GM10248 (cell line): ENCODE measurements around the gene OR10G2.

Experiments
- CTCF ChIA-PET: fragments of 300-600 bp; sonication (Branson Sonifier 250); formaldehyde crosslinking; extraction: SDS; loops from one replicate; lab custom pipeline; 2021; ENCODE audit warnings: antibody characterized with exemption; lab: Yijun Ruan, JAX
- POLR2A ChIA-PET: fragments of 350-650 bp; sonication (Branson Sonifier 250); formaldehyde crosslinking; extraction: SDS; loops from one replicate; lab custom pipeline; 2020; ENCODE audit warnings: antibody characterized with exemption; lab: Yijun Ruan, JAX
- DNase-seq: peaks from one replicate; pipeline ENCODE4 v3.0.0; 2012; ENCODE audit errors: extremely low spot score
- TF ChIP-seq, protein P1 (sequence below): IDR thresholded peaks from 2 replicates; pipeline ENCODE4 v1.5.1; 2012; ENCODE audit warnings: mild to moderate bottlenecking, low read depth; ENCODE audit errors: extremely low read depth, missing control alignments, control extremely low read depth

OR10G2 gene, protein sequence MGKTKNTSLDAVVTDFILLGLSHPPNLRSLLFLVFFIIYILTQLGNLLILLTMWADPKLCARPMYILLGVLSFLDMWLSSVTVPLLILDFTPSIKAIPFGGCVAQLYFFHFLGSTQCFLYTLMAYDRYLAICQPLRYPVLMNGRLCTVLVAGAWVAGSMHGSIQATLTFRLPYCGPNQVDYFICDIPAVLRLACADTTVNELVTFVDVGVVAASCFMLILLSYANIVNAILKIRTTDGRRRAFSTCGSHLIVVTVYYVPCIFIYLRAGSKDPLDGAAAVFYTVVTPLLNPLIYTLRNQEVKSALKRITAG

DNA sequence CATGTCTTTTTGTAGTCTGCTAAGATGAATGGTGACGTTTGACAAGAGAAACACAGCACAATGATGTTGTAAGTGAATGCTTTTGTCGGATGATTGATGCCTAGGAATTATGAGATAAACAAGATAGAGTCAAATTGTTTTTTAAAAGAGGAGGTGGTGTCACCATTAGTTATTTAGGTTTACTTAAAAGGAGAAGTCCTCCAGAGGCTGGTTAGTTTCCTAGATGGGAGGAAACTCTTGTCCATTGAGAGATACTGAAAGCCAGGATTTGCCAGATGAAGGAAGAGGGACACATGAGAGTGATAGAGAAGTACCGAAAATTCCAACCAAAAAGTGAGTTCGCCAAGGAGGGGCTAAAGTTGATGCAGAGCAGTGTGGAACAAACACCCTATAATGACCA lies at the start of gene OR10G2:
Gene OR10G2, minus strand, starts transcription at position 101 of the 400 bp plus-strand sequence. Its CDS starts 98 bp downstream, at position 3.
- CTCF ChIA-PET: no interaction called here
- no peak for DNase-seq
- POLR2A ChIA-PET: no interaction called here
- TF ChIP-seq, protein P1, sequence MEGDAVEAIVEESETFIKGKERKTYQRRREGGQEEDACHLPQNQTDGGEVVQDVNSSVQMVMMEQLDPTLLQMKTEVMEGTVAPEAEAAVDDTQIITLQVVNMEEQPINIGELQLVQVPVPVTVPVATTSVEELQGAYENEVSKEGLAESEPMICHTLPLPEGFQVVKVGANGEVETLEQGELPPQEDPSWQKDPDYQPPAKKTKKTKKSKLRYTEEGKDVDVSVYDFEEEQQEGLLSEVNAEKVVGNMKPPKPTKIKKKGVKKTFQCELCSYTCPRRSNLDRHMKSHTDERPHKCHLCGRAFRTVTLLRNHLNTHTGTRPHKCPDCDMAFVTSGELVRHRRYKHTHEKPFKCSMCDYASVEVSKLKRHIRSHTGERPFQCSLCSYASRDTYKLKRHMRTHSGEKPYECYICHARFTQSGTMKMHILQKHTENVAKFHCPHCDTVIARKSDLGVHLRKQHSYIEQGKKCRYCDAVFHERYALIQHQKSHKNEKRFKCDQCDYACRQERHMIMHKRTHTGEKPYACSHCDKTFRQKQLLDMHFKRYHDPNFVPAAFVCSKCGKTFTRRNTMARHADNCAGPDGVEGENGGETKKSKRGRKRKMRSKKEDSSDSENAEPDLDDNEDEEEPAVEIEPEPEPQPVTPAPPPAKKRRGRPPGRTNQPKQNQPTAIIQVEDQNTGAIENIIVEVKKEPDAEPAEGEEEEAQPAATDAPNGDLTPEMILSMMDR: no peak

DNA sequence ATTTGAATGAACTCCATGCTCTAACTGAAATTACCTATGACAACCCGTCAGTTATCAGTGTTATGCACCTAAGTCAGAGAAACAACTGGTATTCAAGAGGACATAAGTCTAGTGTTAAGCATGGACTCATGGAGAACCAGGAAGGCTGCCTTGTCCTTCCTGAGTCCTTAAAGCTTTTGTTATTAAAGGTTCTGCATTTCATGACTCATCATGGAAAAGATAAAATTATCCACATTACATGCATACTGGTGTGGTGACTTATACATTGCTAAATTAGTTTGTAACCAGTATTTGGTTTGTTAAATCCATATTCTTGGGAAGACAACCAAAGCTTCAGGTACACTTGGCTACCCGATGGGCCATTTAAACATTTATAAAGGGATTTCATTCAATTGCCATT lies 45.3 kb upstream of the OR10G2 start:
- CTCF ChIA-PET: interaction anchor here (1.0 kb wide), 1 partner anchor 9 kb away, joined by 3 read pairs; no protein-coding TSS in a partner anchor
- POLR2A ChIA-PET: no interaction called here
- no peak for DNase-seq
- TF ChIP-seq, protein P1: no peak

DNA sequence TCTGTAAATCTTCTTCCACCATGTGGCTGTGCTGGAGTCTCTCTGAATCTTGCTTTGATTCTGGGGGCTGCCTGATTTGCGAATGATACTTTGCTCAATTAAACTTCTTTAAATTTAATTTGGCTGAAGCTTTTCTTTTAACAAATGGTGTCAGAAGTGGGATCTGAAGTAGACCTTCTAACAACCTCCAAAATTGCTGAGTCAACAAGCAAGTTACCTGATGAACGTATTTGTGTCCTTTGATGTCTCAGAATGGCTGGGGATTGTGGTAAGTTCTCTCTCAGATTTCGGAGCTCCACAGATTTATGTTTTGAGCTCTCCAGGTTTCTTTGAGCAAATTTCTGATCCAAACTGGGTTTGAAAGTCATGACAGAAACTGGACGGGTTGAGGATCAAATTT lies 40.8 kb upstream of the OR10G2 start:
- ChIA-PET CTCF (interaction anchor here (1.0 to 1.4 kb wide), 3 partner anchors 10 to 36 kb away, joined by 3 to 5 read pairs (median 3); no protein-coding TSS in a partner anchor), POLR2A (no interaction called here)
- DNase-seq: no peak
- TF ChIP-seq, protein P1: no peak

DNA sequence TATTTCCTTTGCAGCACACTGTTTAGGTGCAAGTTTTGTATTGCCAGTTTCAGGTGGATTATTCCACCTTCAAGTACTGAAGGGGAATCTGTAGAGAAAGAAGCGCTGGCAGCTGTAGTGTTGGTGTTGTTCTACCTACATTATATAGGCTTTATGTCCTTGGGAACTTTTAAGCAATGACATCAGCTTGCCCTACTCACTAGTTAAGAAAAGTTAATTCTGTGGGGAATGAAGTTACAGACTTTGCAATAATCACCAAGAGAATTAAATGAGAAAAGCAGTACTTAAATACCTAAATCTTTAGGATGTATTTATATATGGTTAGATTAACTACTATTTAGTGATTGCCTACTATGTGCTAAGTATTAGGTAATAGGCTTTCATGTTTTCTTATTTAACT lies 39.0 kb upstream of the OR10G2 start, which contains the start of gene OR4E1:
Gene OR4E1, minus strand, starts transcription at position 101 of the 400 bp plus-strand sequence. CDS start 2,883 bp downstream, outside the sequence.
- TF ChIP-seq, protein P1: no peak
- ChIA-PET CTCF (interaction anchor here (0.8 kb wide), 1 partner anchor 10 kb away, joined by 3 read pairs; no protein-coding TSS in a partner anchor), POLR2A (no interaction called here)
- no peak for DNase-seq

DNA sequence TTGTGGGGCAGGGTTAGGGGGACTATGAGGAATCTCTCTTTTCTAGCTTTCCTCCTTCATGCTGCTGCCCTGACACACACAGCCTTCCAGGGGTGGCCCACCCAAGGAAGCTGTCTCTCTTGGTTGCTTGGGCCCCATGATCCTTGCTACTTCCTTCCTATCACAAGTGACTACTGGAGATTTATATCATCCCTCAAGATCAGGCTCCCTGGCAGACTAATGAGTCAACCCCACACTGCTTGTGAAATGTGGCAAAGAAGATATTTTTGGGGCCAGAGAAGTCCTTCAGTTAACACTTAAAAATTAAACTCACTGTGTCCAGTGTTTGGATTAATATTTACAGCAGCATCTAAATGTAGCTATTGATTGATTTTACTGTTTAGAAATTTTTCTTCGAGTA lies 37.4 kb upstream of the OR10G2 start:
- ChIA-PET CTCF (interaction anchor here (1.0 to 1.5 kb wide), 3 partner anchors 8 to 15 kb away, joined by 3 to 5 read pairs (median 3); no protein-coding TSS in a partner anchor), POLR2A (no interaction called here)
- TF ChIP-seq, protein P1: no peak
- no peak for DNase-seq

DNA sequence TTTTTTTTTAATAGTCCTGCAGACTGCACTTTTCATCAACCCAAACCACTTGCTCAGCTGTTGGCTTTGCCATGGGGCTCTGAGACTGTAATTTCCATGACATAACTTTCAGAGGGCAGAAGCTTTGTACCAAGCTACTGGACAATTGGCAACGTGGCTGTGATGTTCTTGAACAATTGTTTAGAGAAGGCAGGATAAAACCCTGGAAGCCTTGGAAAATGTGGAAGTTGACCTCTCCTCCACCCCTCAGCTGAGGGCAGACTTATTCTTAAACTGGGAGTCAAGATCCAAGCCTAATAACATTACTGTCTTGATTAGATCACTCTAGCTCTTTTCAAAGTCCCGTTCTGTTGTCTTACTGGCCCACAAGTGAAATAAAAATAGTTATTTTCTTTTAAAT lies 36.6 kb upstream of the OR10G2 start:
- no peak for DNase-seq
- CTCF ChIA-PET: interaction anchor here (1.0 to 2.1 kb wide), 5 partner anchors 8 to 38 kb away, joined by 3 to 6 read pairs (median 4); no protein-coding TSS in a partner anchor
- POLR2A ChIA-PET: no interaction called here
- TF ChIP-seq, protein P1: no peak
